ENCODE data around the gene NAP1L5. TPM values are rescaled to one million over a fixed set of nuclear protein-coding genes. Genes with fewer than 3 reads are reported as not detected.

The NAP1L5 gene
- total and polyA plus RNA-seq, 2 donors (not counting 1 experiment from before 2014, with no cell fraction given): 8.9 to 14.1 TPM

DNA sequence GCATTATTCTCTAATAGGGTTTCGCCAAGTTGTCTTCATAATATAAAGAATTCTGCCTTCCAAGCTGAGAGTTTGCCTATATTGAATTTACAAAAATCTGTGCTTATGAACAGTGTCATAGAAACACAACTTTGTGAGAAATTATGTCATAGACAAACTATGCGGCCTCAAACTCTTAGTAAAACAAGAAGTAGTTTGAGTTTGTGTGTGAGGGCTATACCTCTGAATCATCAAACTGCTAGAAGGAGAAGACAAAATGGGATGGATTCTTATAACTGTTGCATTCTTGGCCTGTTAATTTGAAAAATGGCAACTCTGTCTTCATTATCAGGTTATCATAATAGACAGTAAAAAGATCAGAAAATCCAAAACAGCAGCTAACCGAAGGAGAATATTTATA lies 46.1 kb upstream of the NAP1L5 start:
- H3K36me3 ChIP-seq (ENCODE audit: control insufficient read depth, insufficient read depth, low read length): peaks cover 3% of the 10 kb centered on the region
- H3K9ac ChIP-seq (ENCODE audit: insufficient read depth, low read length): no peak overlapping the region
- no peak overlapping the region for H3K4me3 ChIP-seq (replicated peaks in 1 of 4; ENCODE audit: control extremely low read depth in 1 of 4, insufficient read depth in 1 of 4, low read depth in 3 of 4, low read length in 4 of 4)
- no peaks in the 10 kb centered on the region for H3K9me3 ChIP-seq (ENCODE audit: control insufficient read depth, insufficient read depth, low read depth, low read length)
- H3K79me2 ChIP-seq (ENCODE audit: control insufficient read depth, insufficient read depth, low read length): no peaks in the 10 kb centered on the region
- no peaks in the 10 kb centered on the region for H3K27me3 ChIP-seq (ENCODE audit: control insufficient read depth, insufficient read depth, low read length)
- H4K20me1 ChIP-seq (ENCODE audit: control insufficient read depth, extremely low read depth, insufficient read depth, low read length): no peaks in the 10 kb centered on the region
- peak; percentile 65 to 95 for DNase-seq (ENCODE audit: low read depth in 2 of 2)
- TF ChIP-seq, protein P1, sequence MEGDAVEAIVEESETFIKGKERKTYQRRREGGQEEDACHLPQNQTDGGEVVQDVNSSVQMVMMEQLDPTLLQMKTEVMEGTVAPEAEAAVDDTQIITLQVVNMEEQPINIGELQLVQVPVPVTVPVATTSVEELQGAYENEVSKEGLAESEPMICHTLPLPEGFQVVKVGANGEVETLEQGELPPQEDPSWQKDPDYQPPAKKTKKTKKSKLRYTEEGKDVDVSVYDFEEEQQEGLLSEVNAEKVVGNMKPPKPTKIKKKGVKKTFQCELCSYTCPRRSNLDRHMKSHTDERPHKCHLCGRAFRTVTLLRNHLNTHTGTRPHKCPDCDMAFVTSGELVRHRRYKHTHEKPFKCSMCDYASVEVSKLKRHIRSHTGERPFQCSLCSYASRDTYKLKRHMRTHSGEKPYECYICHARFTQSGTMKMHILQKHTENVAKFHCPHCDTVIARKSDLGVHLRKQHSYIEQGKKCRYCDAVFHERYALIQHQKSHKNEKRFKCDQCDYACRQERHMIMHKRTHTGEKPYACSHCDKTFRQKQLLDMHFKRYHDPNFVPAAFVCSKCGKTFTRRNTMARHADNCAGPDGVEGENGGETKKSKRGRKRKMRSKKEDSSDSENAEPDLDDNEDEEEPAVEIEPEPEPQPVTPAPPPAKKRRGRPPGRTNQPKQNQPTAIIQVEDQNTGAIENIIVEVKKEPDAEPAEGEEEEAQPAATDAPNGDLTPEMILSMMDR (conservative IDR thresholded peaks at IDR 0.05 in 1 of 2, IDR thresholded peaks at IDR 0.05 in 1 of 2; ENCODE audit: low read depth in 1 of 2, low read length in 2 of 2): no peak
- no peak for TF ChIP-seq EZH2 (IDR thresholded peaks at IDR 0.05; ENCODE audit: low read length, missing control alignments)
- peak overlapping the region; percentile 56 for H3K27ac ChIP-seq (ENCODE audit: insufficient read depth, low read length)
- H3K4me2 ChIP-seq (ENCODE audit: extremely low read depth, insufficient read depth, low read length): no peak overlapping the region
- H3K4me1 ChIP-seq (ENCODE audit: control insufficient read depth, extremely low read depth, insufficient read depth, low read length): no peaks in the 10 kb centered on the region
- H2AFZ ChIP-seq (ENCODE audit: low read length): no peak overlapping the region

DNA sequence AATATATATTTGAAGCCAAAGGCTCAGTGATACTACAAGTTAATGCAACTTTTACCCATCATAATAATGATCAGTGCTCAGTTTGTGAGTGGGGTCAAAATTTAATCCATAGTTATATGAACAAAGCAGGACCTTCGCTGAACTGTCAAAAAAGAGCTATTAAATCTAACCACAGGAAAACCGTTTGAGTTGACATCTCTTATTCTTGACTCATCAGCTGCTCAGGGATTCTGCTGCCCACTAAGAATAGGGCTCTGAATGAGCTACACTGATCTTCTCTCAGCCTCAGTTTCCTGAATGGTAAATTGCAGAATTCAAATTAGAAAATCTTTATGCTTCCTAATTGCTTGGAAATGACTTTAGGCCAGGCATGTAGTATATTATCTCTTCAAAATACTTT lies 44.9 kb upstream of the NAP1L5 start:
- H3K27me3 ChIP-seq (ENCODE audit: control insufficient read depth, insufficient read depth, low read length): no peaks in the 10 kb centered on the region
- H3K9me3 ChIP-seq (ENCODE audit: control insufficient read depth, insufficient read depth, low read depth, low read length): no peaks in the 10 kb centered on the region
- no peak overlapping the region for H3K9ac ChIP-seq (ENCODE audit: insufficient read depth, low read length)
- H3K79me2 ChIP-seq (ENCODE audit: control insufficient read depth, insufficient read depth, low read length): no peaks in the 10 kb centered on the region
- DNase-seq (ENCODE audit: low read depth in 2 of 2): peak in 1 of 2 donors; percentile 56
- H4K20me1 ChIP-seq (ENCODE audit: control insufficient read depth, extremely low read depth, insufficient read depth, low read length): no peaks in the 10 kb centered on the region
- no peak overlapping the region for H3K4me3 ChIP-seq (replicated peaks in 1 of 4; ENCODE audit: control extremely low read depth in 1 of 4, insufficient read depth in 1 of 4, low read depth in 3 of 4, low read length in 4 of 4)
- no peak overlapping the region for H3K4me2 ChIP-seq (ENCODE audit: extremely low read depth, insufficient read depth, low read length)
- no peak overlapping the region for H2AFZ ChIP-seq (ENCODE audit: low read length)
- TF ChIP-seq EZH2 (IDR thresholded peaks at IDR 0.05; ENCODE audit: low read length, missing control alignments): no peak
- TF ChIP-seq, protein P1 (conservative IDR thresholded peaks at IDR 0.05 in 1 of 2, IDR thresholded peaks at IDR 0.05 in 1 of 2; ENCODE audit: low read depth in 1 of 2, low read length in 2 of 2): no peak
- no peak overlapping the region for H3K27ac ChIP-seq (ENCODE audit: insufficient read depth, low read length)
- no peaks in the 10 kb centered on the region for H3K4me1 ChIP-seq (ENCODE audit: control insufficient read depth, extremely low read depth, insufficient read depth, low read length)
- peaks cover 3% of the 10 kb centered on the region for H3K36me3 ChIP-seq (ENCODE audit: control insufficient read depth, insufficient read depth, low read length)

- H3K27ac ChIP-seq (ENCODE audit: insufficient read depth, low read length): no peak overlapping the region
- no peaks in the 10 kb centered on the region for H4K20me1 ChIP-seq (ENCODE audit: control insufficient read depth, extremely low read depth, insufficient read depth, low read length)
- H3K36me3 ChIP-seq (ENCODE audit: control insufficient read depth, insufficient read depth, low read length): peaks cover 3% of the 10 kb centered on the region
- TF ChIP-seq, protein P1 (conservative IDR thresholded peaks at IDR 0.05 in 1 of 2, IDR thresholded peaks at IDR 0.05 in 1 of 2; ENCODE audit: low read depth in 1 of 2, low read length in 2 of 2): no peak
- TF ChIP-seq EZH2 (IDR thresholded peaks at IDR 0.05; ENCODE audit: low read length, missing control alignments): no peak
- H3K27me3 ChIP-seq (ENCODE audit: control insufficient read depth, insufficient read depth, low read length): no peaks in the 10 kb centered on the region
- no peaks in the 10 kb centered on the region for H3K79me2 ChIP-seq (ENCODE audit: control insufficient read depth, insufficient read depth, low read length)
- no peaks in the 10 kb centered on the region for H3K9me3 ChIP-seq (ENCODE audit: control insufficient read depth, insufficient read depth, low read depth, low read length)
- H3K4me3 ChIP-seq (replicated peaks in 1 of 4; ENCODE audit: control extremely low read depth in 1 of 4, insufficient read depth in 1 of 4, low read depth in 3 of 4, low read length in 4 of 4): no peak overlapping the region
- no peak for DNase-seq (ENCODE audit: low read depth in 2 of 2)
- no peak overlapping the region for H3K4me2 ChIP-seq (ENCODE audit: extremely low read depth, insufficient read depth, low read length)
- peaks cover 2% of the 10 kb centered on the region for H3K4me1 ChIP-seq (ENCODE audit: control insufficient read depth, extremely low read depth, insufficient read depth, low read length)
- no peak overlapping the region for H2AFZ ChIP-seq (ENCODE audit: low read length)
- H3K9ac ChIP-seq (ENCODE audit: insufficient read depth, low read length): no peak overlapping the region
Observed at GRCh38 chr4:88738180-88738579, 40.6 kb upstream of the NAP1L5 start.

Measured in fibroblast of lung (primary cell).